ENCODE measurements around the gene FAM204A. TPM values are rescaled to one million over a fixed set of nuclear protein-coding genes. Genes with fewer than 3 reads are reported as not detected.
A peak's percentile ranks its signal among the peaks of the same experiment; 100 is the strongest.

FAM204A gene
- 34.5 and 48.8 TPM in 2 replicates for total RNA-seq

DNA sequence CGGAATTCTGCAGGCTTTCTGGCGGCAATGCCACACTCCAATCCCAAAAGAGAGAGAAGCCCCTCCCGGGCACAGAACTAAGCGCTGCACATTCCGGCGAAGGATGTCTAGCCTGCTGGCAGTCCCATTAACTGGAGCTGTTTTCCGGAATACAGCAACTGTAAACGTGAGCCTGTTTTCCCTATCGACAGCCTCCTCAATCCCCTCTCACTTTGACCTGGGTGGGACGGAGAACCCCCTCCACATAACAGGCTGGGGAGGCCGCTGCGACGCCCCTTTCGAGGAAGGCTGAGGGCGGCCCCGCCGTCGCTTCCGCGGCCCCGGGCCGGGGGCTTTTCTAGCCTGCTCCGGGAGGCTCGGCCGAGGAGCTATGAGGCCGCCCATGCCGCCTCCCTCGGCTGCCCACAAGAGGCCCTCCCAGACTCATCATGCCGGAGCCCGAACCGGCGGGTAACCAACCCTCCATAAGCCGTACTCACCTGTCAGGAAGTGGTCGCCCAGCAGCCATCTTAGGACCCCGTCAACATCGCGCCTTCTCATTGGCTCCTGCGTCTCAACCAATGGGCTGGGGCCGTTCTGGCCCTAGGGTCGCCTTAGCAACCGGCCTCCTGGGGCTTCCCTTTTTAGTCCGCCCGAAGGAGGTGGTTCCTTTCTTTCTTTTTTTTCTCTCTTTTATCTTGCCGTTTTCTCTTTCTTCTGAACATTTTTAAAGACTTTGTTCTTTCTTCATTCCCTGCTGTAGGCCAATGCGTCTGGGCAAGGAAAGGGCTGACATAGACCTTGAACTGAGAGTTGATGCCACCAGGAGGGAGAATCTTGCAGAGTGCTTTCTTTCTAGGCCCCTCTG, at the start of gene FAM204A:
FAM204A (minus strand) TSS at position 534 of the 847 bp plus-strand sequence. CDS start 5,909 bp downstream, outside the sequence.
- DNase-seq (ENCODE audit: extremely low read depth, low read depth, low spot score) = peak; percentile 67

- no peak for DNase-seq (ENCODE audit: extremely low read depth, low read depth, low spot score)
Observed at GRCh38 chr10:118383699-118384098, 41.6 kb upstream of the FAM204A start.

GRCh38 chr10:118383063-118383689, 41.1 kb upstream of the FAM204A start:
- no peak for DNase-seq (ENCODE audit: extremely low read depth, low read depth, low spot score)

DNA sequence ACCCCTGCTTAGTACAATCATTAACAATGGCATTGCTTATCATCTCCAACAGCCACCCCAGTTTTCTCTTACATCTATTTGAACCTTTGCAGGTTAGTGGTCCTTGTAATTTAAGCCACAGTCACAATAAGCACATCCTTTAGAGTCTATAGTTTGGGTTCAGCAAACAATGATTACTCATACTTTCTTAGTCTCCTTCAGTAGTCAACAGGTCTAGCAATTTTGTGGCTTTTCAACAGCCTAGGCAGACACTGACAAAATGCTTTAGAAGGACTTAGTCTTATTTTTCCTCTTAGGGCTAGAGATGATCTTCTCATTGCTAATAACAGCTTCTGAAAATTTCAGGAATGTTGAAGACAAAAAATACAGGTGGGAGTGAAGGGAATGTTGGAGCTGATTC, 32.3 kb upstream of the FAM204A start:
- no peak for DNase-seq (ENCODE audit: extremely low read depth, low read depth, low spot score)

DNA sequence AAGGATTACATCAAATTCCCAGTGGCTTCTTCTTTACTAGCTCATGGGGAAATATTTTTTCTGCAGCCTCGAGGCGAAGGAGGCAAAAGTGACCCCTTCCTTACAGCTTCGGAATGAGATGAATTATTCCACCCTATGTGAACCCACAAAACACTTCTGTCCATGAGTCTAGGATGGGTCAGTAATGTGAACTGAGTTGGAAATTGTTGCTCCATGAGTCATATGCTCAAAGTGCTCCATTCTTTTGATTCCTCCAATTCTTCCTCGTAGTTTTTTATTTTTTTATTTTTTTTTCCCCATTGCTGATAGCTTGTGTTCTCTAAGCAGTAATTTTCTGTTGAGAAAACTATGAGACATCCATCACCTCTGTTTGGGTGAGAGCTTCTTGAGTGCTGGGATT, 31.7 kb upstream of the FAM204A start:
- no peak for DNase-seq (ENCODE audit: extremely low read depth, low read depth, low spot score)

DNA sequence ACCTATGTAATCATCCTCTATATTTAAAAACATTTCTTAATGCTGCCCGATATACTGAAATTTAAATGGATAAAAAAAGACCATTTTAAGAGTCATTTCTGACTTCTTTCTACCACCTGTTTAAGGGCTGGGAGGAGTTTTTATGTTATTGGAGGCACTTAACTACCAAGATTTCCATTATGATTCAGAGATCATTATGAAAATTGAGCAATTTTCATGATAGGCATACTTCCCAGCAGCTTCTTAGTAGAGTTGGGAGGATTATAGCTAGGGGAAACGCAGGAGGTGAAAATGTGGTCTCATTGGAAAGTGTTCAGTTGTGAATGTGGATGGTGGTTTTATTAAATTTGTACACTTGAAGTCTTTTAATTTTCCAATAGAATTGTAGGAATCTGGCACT, 28.4 kb upstream of the FAM204A start:
- no peak for DNase-seq (ENCODE audit: extremely low read depth, low read depth, low spot score)

DNA sequence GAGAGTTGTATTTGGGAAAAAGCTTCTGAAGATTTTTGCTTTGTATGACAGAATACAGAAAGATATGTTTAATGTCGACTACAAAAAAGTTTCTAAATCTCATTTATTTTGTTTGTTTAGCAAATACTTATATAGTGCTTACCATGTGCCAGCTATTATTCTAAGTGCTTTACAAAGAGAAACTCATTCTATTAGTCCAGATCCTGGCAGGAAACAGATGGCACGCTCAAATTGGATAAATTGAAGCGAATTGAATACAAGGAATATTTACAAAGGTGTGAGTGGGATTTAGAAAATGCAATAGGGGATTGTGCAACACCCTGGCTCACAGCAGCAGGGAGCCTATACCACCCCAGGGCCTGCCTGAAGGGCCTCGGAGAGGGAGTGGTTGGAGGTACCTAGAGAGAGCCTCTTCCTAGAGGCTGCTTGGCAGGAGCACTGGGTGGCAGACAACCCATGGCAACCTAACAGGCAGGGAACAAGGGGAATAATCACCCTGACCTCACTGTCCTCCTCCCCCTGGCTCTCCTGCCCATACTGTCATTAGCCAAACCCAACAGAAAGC, 27.6 kb upstream of the FAM204A start:
- no peak for DNase-seq (ENCODE audit: extremely low read depth, low read depth, low spot score)

DNA sequence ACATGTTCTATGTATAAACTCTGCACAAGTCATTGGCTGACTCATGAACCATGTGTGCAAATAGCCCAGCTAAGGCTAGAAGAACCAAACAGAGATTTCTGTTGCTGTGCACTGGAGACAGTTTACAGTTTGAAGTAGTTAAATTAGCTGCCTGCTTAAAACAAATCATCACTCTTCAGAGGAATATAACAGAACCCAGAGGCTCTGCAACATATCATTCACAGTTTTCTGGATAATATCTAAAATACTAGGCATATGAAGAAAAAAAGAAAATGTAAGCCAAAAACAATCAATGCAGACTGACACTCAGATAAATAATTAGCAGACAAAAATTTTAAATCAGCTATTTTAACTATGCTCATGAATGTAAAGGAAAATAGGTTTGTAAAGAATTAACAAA, 23.6 kb upstream of the FAM204A start:
- DNase-seq (ENCODE audit: extremely low read depth, low read depth, low spot score) = no peak

- DNase-seq (ENCODE audit: extremely low read depth, low read depth, low spot score) = no peak
Observed at GRCh38 chr10:118362103-118362502, 20.0 kb upstream of the FAM204A start.

GRCh38 chr10:118358327-118358726, 16.2 kb upstream of the FAM204A start:
- no peak for DNase-seq (ENCODE audit: extremely low read depth, low read depth, low spot score)

GRCh38 chr10:118357841-118358240, 15.7 kb upstream of the FAM204A start:
- no peak for DNase-seq (ENCODE audit: extremely low read depth, low read depth, low spot score)

- DNase-seq (ENCODE audit: extremely low read depth, low read depth, low spot score) = no peak
Observed at GRCh38 chr10:118356628-118357027, 14.5 kb upstream of the FAM204A start.

- no peak for DNase-seq (ENCODE audit: extremely low read depth, low read depth, low spot score)
Observed at GRCh38 chr10:118355234-118355633, 13.1 kb upstream of the FAM204A start.

DNA sequence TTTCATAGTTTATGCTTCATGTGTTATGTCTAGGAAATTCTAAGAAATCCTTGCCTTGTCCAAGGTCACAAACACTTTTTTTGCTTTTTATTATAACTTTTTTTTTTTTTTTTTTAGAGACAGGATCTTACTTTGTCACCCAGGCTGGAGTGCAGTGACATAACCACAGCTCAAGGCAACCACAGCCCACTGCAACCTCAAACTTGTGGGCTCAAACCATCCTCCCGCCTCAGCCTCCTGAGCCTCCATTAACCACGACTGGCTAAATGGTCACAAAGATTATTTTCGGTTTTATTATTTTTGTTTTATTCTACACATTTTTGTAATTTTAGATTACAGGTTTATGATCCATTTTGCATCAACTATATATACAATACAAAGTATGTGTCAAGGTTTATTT, 7.1 kb upstream of the FAM204A start:
- no peak for DNase-seq (ENCODE audit: extremely low read depth, low read depth, low spot score)

GRCh38 chr10:118343549-118343948, 1.4 kb upstream of the FAM204A start:
- no peak for DNase-seq (ENCODE audit: extremely low read depth, low read depth, low spot score)

- DNase-seq (ENCODE audit: extremely low read depth, low read depth, low spot score) = no peak
Observed at GRCh38 chr10:118343115-118343514, 991 bp upstream of the FAM204A start.

DNA sequence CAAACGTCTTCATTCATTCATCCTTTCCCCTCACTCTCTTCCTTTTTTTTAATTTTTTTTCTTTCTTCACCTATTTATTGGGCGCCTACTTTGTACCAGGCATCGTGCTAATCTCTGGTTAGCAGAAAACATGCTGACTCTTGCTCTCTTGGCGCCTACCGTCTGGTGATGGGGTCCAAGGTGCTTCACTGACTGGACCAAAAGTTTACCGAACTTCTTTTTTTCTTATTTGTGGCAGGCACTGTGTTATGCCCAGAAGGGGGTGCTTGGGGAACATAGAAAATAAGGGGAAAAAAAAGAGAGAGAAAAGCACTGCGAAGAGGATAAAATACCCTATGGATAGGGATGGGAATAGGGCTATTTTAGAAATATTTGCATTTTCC, 505 bp upstream of the FAM204A start:
- no peak for DNase-seq (ENCODE audit: extremely low read depth, low read depth, low spot score)

DNA sequence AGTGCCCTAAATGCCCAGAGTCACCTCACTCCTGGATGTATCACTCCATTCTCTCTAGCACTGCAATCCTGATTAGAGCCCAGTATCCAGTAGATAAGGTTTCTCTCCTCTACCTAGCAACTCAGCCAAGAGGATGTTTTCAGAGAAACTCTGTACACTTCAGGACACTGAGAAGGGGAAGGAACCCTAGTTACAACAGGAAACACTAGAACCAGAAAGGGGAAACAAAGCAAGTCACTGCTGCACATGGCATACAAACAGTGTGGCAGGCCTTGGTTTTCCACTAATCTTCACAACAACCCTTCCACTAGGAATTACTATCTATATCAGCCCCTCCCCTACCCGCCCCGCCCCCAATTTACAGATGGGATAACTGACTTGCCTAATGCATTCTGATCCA, 1.6 kb downstream of the FAM204A start:
- DNase-seq (ENCODE audit: extremely low read depth, low read depth, low spot score) = no peak

GRCh38 chr10:118339111-118339510, 3.0 kb downstream of the FAM204A start:
- DNase-seq (ENCODE audit: extremely low read depth, low read depth, low spot score) = no peak

- DNase-seq (ENCODE audit: extremely low read depth, low read depth, low spot score) = no peak
Observed at GRCh38 chr10:118337356-118337755, 4.8 kb downstream of the FAM204A start.

DNA sequence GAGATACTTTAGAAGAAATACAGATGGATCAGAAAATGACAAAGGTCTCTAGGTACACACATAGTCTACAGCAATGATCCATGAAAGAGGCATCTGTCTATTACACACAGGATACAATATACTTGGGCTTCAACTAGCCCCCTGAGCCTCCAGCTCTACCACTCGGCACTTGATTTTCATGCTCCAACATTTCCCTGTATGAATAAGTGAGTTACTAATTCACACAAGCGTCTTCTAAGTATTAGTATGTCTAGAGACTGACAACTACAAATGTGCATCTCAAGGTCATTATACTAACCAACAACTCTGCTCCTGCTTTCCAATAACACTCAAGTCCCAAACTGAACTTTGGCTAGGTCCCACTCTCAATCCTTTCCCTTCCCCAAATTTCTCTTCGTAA, 8.3 kb downstream of the FAM204A start:
- no peak for DNase-seq (ENCODE audit: extremely low read depth, low read depth, low spot score)
